Measurements from ENCODE around the gene F10.

Gene F10

DNA sequence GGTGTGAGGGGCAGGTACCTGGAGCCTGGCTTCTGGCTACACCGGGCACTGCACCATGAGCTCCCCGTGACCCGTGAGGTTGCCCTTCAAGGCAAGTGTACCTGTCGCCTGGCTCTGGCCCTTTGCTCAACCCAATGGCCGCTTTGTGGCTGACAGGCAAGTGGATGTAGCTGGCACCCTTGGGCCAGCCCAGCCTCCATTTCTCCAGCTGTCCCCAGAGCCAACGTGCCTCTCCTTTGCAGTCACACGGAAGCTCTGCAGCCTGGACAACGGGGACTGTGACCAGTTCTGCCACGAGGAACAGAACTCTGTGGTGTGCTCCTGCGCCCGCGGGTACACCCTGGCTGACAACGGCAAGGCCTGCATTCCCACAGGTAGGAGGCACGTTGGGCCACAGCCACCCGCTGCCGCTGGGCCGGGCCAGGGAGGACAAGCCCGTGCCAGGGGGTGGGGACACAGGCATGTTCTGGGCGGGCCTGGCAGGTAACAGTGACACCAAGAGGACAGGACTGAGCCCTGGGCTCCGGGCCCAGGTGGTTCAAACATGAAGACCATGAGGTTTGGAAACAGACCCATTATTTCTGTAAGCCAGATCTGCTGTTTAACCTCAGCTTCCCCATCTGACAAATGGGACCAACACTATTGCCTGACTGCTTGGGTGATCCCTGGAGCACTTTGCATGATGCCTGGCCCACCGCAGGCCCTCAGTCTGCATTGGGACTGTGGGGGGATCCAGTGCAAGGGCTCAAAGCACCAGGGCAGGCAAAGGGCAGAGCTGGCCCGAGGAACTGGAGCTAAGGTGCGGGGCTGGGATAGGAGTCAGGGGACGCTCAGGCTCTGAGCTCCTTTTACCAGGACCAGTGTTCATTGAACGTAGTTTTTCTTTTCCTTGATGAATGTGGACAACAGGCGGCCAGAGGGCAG is 18.3 kb downstream of the F10 start:
- DNase-seq, result no peak

DNA sequence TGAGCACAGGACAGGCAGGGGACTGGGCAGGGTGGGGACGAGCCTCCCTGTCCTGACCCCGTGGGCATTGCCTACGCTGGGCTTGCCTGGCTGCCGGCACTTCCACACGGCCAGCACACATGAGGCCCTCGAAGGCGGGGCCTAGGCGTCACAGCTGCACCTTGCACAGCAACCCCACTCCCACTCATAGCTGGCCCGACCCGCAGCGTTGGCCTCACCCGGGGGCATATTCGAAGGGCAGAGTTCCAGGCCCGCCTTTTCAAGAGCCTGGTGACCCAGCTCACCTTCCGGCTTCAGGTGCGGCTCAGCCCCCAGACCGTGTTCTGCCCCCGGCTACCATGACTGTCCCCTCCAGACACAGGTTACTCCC is 19.0 kb downstream of the F10 start:
- no peak for DNase-seq

DNA sequence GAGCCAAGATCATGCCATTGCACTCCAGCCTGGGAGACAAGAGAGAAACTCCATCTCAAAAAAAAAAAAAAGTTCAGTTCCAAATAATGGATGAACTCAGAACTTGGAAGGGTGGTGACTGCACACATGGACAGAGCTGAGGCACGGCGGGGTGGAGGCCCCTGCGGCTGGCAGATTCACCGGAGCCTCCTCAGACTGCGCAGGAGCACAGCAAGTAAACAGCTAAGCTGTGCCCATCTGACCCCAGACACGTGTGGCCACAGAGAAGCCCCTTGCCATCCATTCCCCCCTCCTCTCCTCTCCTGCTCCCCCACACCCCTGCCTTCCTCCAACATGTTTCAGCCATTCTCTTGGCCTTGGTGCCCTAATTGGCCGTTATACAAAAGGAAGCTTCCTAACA is 20.3 kb downstream of the F10 start:
- no peak for DNase-seq

DNA sequence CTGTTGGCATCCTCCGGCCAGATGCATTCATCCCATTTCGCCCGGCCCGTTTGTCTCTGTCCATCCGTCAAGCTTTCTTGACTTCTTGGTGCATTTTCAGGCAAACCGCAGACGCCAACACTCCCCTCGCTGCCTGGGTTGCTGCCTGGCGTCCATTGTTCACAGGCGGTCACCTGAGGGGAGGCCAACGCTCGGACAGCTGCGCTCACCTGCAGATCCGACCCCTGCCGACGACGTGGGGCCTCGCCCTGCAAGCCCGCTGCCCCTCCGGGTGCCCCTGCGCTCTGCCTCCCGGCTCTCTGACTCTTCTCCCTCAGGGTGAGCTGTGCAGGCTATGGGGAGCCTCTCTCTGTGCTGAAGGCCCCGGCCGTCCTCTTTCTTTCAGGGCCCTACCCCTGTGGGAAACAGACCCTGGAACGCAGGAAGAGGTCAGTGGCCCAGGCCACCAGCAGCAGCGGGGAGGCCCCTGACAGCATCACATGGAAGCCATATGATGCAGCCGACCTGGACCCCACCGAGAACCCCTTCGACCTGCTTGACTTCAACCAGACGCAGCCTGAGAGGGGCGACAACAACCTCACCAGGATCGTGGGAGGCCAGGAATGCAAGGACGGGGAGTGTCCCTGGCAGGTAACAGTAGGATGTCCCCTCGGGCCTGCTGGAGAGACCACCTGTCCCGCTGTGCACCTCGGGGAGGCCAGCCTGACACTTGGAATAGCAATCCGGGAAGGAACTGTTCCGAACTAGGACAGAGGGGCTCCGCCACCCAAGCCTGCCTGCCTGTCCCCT is 21.1 kb downstream of the F10 start:
- DNase-seq, result no peak

DNA sequence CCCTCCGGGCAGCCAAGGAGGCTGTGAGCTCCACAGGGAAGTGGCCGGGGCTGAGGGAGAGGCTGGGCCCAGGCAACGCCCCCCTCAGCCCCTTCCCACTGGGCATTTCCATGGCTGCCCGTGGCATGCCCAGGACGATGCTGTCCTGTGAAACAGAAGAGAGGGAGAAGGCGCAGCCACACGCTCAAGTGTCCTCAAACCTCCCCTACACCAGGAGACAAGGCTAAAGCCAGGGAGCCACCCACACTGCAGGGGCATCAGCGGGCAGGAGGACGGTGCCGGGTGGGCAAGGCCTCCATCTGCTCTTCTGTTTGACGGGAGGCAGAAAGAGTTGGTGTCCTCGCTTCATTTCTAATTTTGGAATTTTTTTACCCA is 21.6 kb downstream of the F10 start:
- DNase-seq, result no peak

DNA sequence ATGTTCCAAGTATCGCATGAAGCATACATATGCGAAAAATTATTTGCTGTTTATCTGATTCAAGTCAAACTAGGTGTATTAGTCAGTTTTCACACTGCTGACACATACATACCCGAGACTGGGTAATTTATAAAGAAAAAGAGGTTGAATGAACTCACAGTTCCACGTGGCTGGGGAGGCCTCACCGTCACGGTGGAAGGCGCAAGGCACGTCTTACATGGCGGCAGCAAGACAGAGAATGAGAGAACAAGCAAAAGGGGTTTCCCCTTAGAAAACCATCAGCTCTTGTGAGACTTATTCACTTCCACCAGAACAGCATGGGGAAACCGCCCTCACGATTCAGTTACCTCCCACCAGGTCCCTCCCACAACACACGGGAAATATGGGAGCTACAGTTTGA is 22.9 kb downstream of the F10 start:
- DNase-seq, result no peak

DNA sequence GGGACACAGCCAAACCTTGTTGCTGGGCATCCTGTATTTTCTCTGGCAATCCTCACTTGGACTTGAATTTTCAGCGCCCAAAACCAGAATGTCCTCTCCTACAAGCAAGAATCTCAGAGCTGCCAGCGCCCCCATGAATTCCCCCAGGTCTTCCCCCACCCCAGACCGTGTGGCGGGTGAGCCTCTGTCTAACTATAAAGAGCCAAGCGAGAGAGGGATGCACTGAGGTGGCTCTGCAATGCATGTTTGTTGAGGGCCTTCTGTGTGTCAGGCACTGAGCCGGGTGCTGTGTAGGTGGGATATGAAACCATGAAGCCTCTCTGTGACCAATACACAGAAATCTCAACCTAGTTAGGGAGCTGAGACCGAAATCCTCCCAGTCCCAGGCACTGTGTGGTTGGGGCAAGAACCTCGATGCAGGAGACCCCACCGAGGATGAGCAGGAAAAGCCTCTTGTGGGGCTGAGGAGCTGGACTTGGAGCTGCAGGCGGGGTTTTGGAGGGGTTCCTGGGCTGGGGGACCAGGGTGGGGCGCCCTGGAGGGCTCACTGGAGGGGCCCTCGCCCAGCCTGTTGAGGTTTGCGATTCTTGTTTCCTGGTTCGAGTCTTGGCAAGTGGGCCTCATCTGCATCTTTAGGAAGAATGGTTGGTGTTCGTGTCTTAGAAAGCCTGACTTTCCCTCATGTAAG is 23.5 kb downstream of the F10 start:
- no peak for DNase-seq

DNA sequence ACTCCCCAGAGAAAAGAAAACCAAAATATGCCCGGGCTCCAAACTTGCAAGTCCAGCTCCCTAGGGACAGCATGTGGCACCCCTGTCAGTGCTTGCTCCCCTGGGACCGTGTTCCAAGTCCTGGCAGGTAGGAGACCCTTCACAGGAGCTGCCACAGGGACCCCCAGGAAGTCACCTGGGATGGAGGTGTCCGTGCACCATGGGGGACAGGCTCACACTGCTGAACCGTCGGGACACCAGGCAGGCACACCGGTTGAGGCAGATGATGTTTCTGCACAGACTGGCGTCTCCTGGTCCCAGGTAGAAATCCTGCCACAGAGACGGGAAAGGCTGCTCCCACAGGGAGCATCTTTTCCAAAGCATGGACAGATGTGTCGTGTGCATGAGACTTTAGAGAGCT is 24.2 kb downstream of the F10 start:
- no peak for DNase-seq

DNA sequence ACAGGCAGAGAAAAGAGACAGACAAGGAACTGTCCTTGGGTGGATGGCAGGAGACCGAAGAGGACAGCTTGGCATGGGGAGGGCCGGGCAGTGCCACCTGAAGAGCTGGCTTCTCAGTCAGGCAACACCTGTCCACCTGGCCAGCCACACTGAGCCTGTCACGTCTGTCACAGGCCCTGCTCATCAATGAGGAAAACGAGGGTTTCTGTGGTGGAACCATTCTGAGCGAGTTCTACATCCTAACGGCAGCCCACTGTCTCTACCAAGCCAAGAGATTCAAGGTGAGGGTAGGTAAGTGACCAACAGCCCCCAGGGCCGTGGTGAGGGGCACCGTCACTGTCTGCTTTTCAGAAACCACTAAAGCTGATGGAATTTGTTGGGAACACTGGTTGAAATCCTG is 24.6 kb downstream of the F10 start:
- DNase-seq, result no peak

DNA sequence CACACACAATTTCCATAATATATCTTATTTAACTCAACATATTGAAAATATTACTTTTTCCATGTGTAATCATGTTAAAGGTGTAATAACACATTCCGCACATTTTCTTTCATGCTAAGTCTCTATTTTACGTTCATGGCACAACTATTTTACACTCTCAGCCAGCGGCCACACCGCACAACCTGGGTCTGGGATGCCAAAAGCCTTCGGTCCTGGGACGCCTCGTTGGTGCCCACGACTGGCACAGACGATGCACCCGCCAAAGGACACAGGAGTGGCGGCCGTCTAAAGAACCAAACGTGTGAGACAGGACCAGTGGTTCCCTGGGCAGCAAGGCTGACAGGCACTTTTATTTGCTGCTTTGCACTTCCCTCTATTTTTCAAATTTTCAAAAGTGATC is 25.8 kb downstream of the F10 start:
- DNase-seq, result no peak

DNA sequence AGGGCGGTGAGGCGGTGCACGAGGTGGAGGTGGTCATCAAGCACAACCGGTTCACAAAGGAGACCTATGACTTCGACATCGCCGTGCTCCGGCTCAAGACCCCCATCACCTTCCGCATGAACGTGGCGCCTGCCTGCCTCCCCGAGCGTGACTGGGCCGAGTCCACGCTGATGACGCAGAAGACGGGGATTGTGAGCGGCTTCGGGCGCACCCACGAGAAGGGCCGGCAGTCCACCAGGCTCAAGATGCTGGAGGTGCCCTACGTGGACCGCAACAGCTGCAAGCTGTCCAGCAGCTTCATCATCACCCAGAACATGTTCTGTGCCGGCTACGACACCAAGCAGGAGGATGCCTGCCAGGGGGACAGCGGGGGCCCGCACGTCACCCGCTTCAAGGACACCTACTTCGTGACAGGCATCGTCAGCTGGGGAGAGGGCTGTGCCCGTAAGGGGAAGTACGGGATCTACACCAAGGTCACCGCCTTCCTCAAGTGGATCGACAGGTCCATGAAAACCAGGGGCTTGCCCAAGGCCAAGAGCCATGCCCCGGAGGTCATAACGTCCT is 26.4 kb downstream of the F10 start:
- no peak for DNase-seq

DNA sequence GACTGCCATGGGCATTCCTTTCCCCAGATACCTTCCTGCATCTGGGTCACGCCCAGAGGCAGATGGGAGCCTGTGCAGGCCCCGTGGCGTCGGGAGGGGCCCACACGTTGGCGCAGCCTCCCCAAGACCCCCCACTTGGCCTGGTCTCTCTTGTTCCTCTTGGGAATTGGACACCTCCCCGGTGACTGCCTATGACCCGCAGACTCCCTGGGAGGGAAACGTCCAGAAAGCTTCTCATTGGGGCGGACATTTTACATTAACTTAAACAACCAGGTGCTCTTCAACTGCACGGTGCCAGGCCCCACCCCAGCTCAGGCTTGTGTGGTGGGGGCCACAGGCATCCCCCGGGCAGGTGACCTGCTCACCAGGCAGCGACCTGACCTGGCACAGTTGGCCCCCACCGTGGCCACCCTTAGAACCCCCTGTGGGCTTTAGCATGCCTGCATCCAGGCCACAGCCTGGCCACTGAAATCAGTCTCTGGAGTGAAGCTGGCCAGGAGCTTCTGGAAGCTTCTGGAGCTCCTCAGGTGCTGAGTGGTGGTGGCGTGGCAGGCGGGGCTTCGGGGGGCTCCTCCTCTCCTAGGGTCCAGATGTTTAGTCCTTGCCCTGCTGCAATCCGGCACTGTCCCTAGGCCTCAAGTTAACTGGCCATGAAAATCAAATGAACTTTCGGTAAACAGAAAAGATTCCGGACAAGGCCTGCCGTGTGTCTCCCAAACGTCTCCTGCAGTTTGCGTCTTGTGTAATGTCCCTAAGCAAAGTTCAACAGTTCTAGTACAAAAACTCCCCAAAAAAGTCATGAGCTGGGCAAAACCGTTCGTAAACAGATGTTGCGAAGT is 27.3 kb downstream of the F10 start:
- DNase-seq, result no peak

DNA sequence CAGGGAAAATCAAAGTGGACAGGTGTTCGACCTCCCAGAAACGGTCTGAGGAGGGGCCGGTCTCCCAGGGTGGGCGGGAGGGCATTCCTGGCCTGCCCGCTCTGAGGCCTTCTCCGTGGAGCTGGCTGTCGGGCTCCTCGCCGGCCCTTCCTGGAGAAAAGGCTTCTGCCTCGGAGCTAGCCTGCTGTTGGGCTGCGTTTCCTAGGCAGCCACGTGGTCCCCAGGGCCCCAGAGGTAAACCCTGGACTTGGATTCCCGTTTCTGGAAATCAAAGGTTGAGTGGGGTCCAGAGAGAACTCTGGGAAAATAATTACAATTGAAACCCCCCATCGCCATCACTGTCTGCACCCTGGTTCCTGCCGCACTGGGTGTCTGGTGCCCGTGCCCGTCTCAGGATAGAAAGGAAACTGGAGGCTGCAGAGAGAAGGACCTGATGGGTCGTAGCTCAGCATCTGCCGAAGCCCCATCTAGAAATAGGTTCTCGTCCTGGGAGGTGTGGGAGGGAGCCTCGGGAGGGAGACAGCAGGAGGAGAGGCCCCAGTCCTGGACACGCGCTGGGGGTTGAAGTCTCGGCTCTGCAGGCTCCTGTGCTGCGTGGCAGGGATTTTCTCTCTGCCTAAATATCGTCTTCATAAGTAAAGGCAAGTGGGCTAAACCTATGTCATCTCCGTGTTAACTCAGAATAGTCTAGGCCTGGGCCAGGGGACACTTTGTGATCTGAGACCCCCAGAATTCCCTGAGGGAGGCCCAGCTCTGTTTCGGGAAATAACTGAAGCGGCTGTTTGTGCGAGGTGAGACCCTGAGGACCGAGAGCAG is 28.2 kb downstream of the F10 start:
- DNase-seq, result no peak

DNA sequence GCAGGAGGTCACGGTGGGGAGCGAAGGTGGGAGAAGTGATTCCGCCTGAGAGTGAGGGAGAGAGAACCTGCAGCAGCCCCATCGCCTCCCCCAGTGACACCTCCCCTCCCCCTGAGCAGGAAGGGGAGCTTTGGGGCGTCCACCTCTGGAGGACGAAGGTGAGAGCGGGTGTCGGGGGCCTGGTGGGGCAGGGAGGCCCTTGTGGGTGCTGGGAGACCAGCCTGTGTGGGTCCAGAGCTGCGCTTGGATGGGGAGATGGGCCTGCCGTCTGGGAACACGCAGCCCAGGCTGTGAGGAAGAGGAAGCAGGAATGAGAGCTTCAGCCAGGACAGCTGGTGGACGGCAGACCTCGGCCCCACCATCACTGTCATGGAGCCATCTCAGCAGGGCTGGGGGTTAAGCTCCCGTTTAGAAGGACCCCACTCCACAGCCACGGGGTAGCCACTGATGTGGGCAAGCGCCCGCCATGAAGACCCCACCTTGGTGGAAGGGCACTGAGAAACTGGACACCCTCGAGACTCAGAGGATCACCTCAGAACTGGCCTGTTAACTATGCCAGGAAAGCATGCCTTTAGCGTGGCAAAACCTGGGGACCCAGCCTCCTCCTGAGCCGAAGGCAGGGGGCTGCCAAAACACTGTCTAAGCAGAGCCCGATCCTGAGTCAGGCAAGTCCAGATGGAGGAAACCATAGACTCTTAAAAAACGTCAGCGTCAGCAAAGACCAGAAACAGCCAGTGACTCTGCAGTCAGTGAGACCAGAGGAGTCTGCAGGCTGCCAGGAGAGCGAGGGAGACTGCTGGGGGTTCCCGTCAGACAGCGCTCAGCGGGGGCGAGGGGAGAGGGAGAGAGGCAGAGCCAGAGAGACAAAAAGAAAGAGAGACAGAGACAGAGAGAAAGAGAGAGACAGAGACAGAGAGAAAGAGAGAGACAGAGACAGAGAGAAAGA is 29.4 kb downstream of the F10 start:
- DNase-seq, result no peak

DNA sequence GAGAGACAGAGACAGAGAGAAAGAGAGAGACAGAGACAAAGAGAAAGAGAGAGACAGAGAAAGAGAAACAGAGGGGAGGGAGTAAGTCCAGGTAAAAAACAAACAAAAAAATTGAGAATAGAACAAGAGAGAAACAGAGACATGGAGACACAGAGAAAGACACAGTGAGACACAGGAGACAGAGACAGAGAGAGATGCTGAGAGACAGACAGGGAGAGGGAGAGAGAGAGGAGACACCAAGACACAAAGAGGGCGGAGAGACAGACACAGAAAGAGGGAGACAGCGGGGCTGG is 30.0 kb downstream of the F10 start:
- DNase-seq, result no peak

DNA sequence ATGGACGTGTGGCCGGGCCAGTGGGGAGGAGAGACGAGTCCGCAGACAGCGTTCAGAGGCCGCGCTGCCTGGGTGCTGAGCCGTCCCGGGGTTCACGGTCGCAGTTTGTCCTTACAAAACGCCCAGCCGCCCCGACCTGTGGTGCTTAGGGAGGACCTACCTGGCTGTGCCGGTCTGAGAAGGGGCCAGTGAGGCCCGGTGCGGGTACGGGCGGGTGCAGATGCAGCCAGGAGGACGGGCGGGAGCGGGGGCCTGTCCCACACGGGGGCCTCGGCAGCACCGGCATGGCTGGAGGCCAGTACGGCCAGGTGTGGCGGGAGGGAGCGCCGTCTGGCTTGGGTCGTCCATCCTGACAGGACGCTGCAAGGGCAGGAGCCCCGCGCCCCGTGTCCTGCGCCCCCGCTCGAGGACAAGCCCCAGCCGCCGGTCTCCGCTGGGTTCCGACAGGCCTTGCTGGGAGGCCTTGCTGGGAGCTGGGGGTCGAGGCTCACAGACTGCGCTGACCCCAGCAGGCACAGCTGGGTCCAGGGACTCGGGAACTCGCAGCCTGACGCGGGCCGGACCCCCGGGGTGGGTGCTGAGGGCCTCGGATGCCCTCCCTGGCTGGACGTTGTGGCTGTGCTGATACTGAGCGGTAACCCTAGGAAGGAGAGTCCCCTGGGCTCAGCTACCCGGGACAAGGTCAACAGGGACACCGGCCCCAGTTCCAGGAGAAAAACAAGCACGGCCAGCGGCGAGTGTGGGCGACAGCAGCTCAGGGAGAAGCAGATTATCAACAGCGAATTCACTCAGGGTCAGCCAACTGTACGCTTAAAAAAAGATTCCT is 30.6 kb downstream of the F10 start:
- DNase-seq, result no peak

DNA sequence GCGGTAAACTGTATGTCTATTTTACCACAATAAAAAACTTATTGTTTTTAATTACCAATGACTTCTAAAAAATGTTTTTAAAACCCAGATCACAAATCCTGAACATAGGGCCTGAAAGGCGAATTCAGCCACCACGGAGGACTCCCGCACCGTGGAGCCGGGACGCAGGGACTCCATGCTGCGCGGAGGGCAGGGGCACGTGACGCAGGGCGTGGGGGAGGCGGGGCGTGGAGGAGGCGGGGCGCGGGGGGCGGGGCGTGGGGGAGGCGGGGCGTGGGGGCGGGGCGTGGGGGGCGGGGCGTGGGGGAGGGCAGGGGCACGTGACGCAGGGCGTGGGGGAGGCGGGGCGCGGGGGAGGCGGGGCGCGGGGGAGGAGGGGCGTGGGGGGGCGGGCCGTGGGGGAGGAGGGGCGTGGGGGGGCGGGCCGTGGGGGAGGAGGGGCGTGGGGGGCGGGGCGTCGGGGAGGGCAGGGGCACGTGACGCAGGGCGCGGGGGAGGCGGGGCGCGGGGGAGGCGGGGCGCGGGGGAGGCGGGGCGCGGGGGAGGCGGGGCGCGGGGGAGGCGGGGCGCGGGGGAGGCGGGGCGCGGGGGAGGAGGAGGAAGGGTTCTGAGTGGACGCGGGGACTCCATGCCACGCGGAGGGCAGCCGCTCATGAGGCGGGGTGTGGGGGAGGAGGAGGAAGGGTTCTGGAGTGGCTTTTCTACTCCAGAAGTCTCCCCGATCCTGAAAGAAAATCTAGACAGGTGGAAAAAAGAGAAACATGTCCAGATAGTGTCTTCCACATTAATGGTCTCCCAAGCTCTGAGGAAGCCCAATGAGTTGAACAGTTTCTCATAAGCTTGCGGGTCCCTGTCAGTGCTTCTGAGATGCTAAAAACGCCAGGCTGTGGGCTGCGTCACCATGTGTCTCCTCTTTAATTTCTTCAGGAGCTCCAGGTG is 31.5 kb downstream of the F10 start:
- DNase-seq, result peak; percentile 74

DNA sequence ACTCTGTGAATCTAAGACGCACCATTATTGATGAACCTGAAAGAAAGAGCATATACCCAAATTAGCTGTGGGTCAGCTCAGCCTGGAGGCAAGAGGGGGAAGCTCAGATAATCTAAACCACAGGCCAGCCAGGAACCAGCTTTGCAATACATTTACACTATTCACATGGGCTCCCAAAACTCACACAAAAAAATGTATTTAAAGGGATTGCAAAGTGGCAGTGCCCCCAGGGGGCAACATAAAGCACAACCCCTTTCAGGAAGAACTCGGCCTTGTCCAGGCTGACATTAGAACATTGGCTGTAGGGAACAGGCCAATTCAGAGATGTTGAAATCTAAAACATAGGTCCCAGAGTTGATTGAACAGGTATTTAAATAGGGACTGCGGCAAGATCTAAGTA is 32.6 kb downstream of the F10 start:
- DNase-seq, result no peak
